Placental pericyte (primary cell): ENCODE data around the gene AK1. TPM values are rescaled to one million over a fixed set of nuclear protein-coding genes. Genes with fewer than 3 reads are reported as not detected.

Experiments
- small RNA-seq: library from RNA; depleted of rRNA; stranded (forward); fragments of <200 nt; gene quantifications from one replicate; pipeline ENCODE3, GENCODE V24; 2012; ENCODE audit warnings: low replicate concordance
- total RNA-seq: library from RNA; depleted of rRNA; stranded (reverse); fragments of >200 nt; gene quantifications from 2 replicates; pipeline ENCODE4 v1.2.3, GENCODE V29; 2012

AK1 gene
- total RNA-seq = 23.2 and 39.1 TPM in 2 replicates

GRCh38 chr9:127877566-127877998 lies at the start of gene AK1:
AK1 (minus strand) TSS chr9:127877675; CDS start chr9:127874617, 3,058 bp downstream.

DNA sequence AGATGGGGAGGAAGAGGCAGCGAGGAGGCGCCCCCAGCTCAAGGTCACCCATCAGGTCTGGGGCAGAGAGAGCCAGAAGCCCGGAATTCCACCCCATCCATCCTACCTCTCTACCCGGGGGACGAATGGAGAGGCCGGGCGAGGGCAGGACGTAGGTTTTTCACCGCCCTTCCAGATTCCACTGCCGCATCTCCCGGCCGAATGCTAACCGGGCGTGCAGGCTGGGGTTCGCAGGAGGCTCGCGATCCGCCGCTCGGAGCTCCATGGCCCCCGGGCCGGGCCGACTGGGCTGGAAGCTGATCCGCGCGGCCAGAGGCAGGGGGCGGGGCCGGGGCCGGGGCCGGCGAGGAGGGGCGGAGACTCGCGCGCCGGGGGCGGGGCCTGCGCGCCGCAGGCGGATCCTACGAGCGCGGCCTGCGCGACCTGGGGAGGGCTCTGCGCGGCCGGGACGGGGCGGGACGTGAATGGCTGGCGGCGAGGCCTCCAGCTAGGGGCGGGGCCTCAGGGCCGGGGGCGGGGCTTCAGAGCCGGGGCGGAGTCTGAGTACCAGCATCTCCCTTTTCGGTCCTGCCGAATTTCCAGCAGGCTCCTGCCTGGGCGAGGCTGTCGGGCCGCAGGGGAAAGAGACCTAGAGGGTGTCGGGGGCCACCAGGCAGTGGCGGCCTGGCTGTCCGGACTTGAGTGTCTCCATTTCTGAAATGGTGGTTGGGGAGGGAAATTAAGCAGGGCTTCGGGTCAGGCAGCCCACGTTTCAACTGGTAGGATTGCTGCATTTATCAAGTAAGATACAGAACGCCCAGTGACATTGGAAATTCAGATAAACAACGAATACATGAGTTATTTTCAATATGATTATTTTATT lies 39.5 kb upstream of the AK1 start, which contains the start of gene ST6GALNAC4:
Gene ST6GALNAC4 (minus strand): TSS at position 322 of the 862 bp plus-strand sequence. CDS start 622 bp downstream, outside the sequence.

DNA sequence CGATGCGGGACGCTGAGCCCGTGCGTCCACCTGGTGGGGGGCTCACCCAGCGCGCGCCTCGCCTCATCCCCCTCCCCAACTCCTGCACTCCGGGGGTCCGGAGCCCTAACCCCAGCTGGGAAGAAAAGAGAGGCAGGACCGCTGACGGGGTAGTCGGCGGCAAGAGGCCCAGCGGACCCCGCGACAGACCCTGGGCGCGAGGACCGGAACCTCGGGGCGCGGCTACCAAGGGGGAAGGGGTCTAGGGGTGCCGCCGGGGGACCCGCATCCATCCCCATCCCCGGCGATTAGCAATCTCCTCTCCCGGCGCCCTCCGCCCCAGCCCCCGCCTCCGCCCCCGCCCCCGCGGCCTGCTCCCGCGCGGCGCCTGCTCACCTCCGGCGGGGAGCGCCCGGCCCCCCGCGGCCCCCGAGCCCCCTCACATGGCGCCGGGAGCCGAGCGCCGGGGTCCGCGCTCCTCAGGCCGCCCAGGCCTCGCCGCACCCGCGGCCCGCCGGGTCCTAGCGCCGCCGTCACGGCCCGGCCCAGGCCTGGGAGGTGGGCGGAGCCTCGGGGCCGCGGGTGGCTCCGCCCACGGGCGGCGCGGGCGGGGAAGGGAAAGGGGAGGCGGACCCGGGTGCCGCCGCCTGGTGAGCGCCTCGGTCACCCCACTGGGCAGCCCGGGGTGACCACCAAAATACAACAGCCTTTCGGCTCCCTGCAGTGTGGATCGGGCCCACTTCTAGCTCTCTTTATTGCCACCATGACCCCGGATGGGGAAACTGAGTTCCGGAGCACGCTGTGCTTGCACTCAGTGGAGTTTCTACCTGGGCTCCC lies 21.9 kb upstream of the AK1 start, which contains the start of gene ST6GALNAC6:
Gene ST6GALNAC6 (minus strand): TSS at position 476 of the 816 bp plus-strand sequence. CDS start 1,622 bp downstream, outside the sequence.

GRCh38 chr9:127854184-127854806 lies 23.2 kb downstream of the AK1 start, which contains the start of gene ENG:
ENG (minus strand) TSS chr9:127854658; CDS start chr9:127854355, 303 bp downstream.

Small RNA genes lying within 50 kb of the gene (small RNA-seq; reads per million reads assigned to genes)
- gene MIR4672 (0.75 reads per million, percentile 33 among the genes with 10 or more reads in this experiment), gene RF00019 (not detected), gene RNA5SP296 (not detected)

Other genes starting within 250 kb of the AK1 start
- gene CFAP157, start 170.7 kb downstream of the AK1 start, total RNA-seq = not detected in 2 replicates
- gene PTRH1, start 162.0 kb downstream of the AK1 start, total RNA-seq = 16.0 and 21.2 TPM in 2 replicates
- gene TTC16, start 161.6 kb downstream of the AK1 start, total RNA-seq = under 0.01 TPM in 1 of 2 replicates, not detected in the other
- gene TOR2A, start 142.4 kb downstream of the AK1 start, total RNA-seq = 8.2 and 9.0 TPM in 2 replicates
- 0.22 TPM in 1 of 2 replicates, not detected in the other for gene SH2D3C, start 99.0 kb downstream of the AK1 start, total RNA-seq
- 51.1 and 70.5 TPM in 2 replicates for gene CDK9, start 91.6 kb downstream of the AK1 start, total RNA-seq
- gene FPGS, start 74.8 kb downstream of the AK1 start, total RNA-seq = 98.4 and 114 TPM in 2 replicates
- 47.7 and 72.3 TPM in 2 replicates for gene ENG, start 23.0 kb downstream of the AK1 start, total RNA-seq
- gene ST6GALNAC6, start 21.9 kb upstream of the AK1 start, total RNA-seq = 39.6 and 44.8 TPM in 2 replicates
- 40.1 and 95.6 TPM in 2 replicates for gene ST6GALNAC4, start 39.4 kb upstream of the AK1 start, total RNA-seq
- gene PIP5KL1, start 53.1 kb upstream of the AK1 start, total RNA-seq = 1.8 and 2.7 TPM in 2 replicates
- 14.7 and 18.0 TPM in 2 replicates for gene DPM2, start 60.2 kb upstream of the AK1 start, total RNA-seq
- 14.0 and 26.3 TPM in 2 replicates for gene EEIG1, start 103.3 kb upstream of the AK1 start, total RNA-seq
- gene NAIF1, start 189.6 kb upstream of the AK1 start, total RNA-seq = 9.4 and 10.6 TPM in 2 replicates
- 24.3 and 36.1 TPM in 2 replicates for gene SLC25A25, start 190.6 kb upstream of the AK1 start, total RNA-seq